Measurements from ENCODE around the gene VPS13C. TPM values are rescaled to one million over a fixed set of nuclear protein-coding genes. Genes with fewer than 3 reads are reported as not detected.

The VPS13C gene
- total and polyA plus RNA-seq, 8 donors, result 5.4 to 207 (median 89.4) TPM

GRCh38 chr15:62027916-62028315 is 32.3 kb downstream of the VPS13C start:
- 78 to 93% (median 84%) methylated on average over 5 of the region's 5 CpGs for WGBS, 5 donors
- H3K9me3 ChIP-seq, result no peaks in the 10 kb centered on the region
- H3K4me1 ChIP-seq, result peaks cover 0 to 5% (median 2%) of the 10 kb centered on the region in 4 donors
- no peak overlapping the region for H3K4me3 ChIP-seq
- TF ChIP-seq POLR2A (IDR thresholded peaks at IDR 0.05), result no peak
- TF ChIP-seq, protein P1, sequence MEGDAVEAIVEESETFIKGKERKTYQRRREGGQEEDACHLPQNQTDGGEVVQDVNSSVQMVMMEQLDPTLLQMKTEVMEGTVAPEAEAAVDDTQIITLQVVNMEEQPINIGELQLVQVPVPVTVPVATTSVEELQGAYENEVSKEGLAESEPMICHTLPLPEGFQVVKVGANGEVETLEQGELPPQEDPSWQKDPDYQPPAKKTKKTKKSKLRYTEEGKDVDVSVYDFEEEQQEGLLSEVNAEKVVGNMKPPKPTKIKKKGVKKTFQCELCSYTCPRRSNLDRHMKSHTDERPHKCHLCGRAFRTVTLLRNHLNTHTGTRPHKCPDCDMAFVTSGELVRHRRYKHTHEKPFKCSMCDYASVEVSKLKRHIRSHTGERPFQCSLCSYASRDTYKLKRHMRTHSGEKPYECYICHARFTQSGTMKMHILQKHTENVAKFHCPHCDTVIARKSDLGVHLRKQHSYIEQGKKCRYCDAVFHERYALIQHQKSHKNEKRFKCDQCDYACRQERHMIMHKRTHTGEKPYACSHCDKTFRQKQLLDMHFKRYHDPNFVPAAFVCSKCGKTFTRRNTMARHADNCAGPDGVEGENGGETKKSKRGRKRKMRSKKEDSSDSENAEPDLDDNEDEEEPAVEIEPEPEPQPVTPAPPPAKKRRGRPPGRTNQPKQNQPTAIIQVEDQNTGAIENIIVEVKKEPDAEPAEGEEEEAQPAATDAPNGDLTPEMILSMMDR (IDR thresholded peaks at IDR 0.05), result no peak
- no peak for TF ChIP-seq POLR2AphosphoS5 (IDR thresholded peaks at IDR 0.05)
- TF ChIP-seq EP300 (IDR thresholded peaks at IDR 0.05), result no peak
- peaks cover 0 to 30% (median 27%) of the 10 kb centered on the region in 4 donors for H3K36me3 ChIP-seq
- intact Hi-C loops (cut with DNase I; ENCODE audit: low total_unique reads), result no loop called here
- H3K27ac ChIP-seq, result no peak overlapping the region
- no peak for DNase-seq
- H3K27me3 ChIP-seq, result no peaks in the 10 kb centered on the region

GRCh38 chr15:62027263-62027565 is 33.0 kb downstream of the VPS13C start:
- peaks cover 0 to 35% (median 30%) of the 10 kb centered on the region in 4 donors for H3K36me3 ChIP-seq
- H3K4me1 ChIP-seq, result peaks cover 0 to 5% (median 2%) of the 10 kb centered on the region in 4 donors
- no peaks in the 10 kb centered on the region for H3K27me3 ChIP-seq
- no peak overlapping the region for H3K4me3 ChIP-seq
- H3K27ac ChIP-seq, result no peak overlapping the region
- intact Hi-C loops (cut with DNase I; ENCODE audit: low total_unique reads), result no loop called here
- DNase-seq, result no peak
- H3K9me3 ChIP-seq, result no peaks in the 10 kb centered on the region
- TF ChIP-seq, protein P1 (IDR thresholded peaks at IDR 0.05), result no peak
- TF ChIP-seq EP300 (IDR thresholded peaks at IDR 0.05) (no peak), POLR2AphosphoS5 (IDR thresholded peaks at IDR 0.05) (no peak), POLR2A (IDR thresholded peaks at IDR 0.05) (no peak)
- WGBS, 5 donors, result 69 to 88% (median 86%) methylated on average over 3 of the region's 3 CpGs

GRCh38 chr15:62026487-62027262 is 33.6 kb downstream of the VPS13C start:
- H3K27ac ChIP-seq, result no peak overlapping the region
- H3K36me3 ChIP-seq, result peaks cover 0 to 40% (median 36%) of the 10 kb centered on the region in 4 donors
- TF ChIP-seq, protein P1 (IDR thresholded peaks at IDR 0.05), result no peak
- TF ChIP-seq POLR2AphosphoS5 (IDR thresholded peaks at IDR 0.05) (no peak), POLR2A (IDR thresholded peaks at IDR 0.05) (no peak), EP300 (IDR thresholded peaks at IDR 0.05) (no peak)
- no peaks in the 10 kb centered on the region for H3K9me3 ChIP-seq
- H3K27me3 ChIP-seq, result no peaks in the 10 kb centered on the region
- H3K4me1 ChIP-seq, result peaks cover 0 to 5% (median 2%) of the 10 kb centered on the region in 4 donors
- intact Hi-C loops (cut with DNase I; ENCODE audit: low total_unique reads), result no loop called here
- no peak overlapping the region for H3K4me3 ChIP-seq
- DNase-seq, result no peak
- WGBS, 5 donors, result 53 to 80% (median 72%) methylated on average over 2 of the region's 2 CpGs

- Histone ChIP-seq H3K9me3 (no peaks in the 10 kb centered on the region), H3K27me3 (no peaks in the 10 kb centered on the region), H3K4me3 (no peak overlapping the region), H3K36me3 (peaks cover 0 to 49% (median 45%) of the 10 kb centered on the region in 4 donors), H3K27ac (no peak overlapping the region), H3K4me1 (peaks cover 0 to 5% (median 2%) of the 10 kb centered on the region in 4 donors)
- no peak for DNase-seq
- intact Hi-C loops (cut with DNase I; ENCODE audit: low total_unique reads), result no loop called here
- WGBS, 5 donors, result 94 to 99% (median 98%) methylated on average over 3 of the region's 3 CpGs
- TF ChIP-seq POLR2AphosphoS5 (IDR thresholded peaks at IDR 0.05) (no peak), POLR2A (IDR thresholded peaks at IDR 0.05) (no peak), EP300 (IDR thresholded peaks at IDR 0.05) (no peak)
- TF ChIP-seq, protein P1 (IDR thresholded peaks at IDR 0.05), result no peak
These were observed 38.2 kb downstream of the VPS13C start for GRCh38 chr15:62021991-62022600.

Measured in stomach (tissue), 9 donors.